SK-N-SH treated with all-trans-retinoic acid at 6 μM for 48 hours (cell line): ENCODE measurements around the gene SLC22A17.

Source experiments
- ATAC-seq: fragments of 200-7000 bp; cut with Tn5 transposase; 3 replicates; pipeline ENCODE4 v1.9.1; 2020; ENCODE audit warnings: mild to moderate bottlenecking, moderate library complexity
- ARNTL ChIP-seq: fragments of 450-650 bp; formaldehyde crosslinking; IDR thresholded peaks from 2 replicates; pipeline ENCODE4 v1.5.0; 2020; ENCODE audit warnings: low read depth, mild to moderate bottlenecking, moderate library complexity, borderline replicate concordance
- BACH2 ChIP-seq: fragments of 250-450 bp; sonication (Bioruptor Pico); IDR thresholded peaks from 2 replicates; pipeline ENCODE4 v1.9.0; 2021; ENCODE audit warnings: mild to moderate bottlenecking, borderline replicate concordance
- CSDC2 ChIP-seq: fragments of 250-450 bp; sonication (Bioruptor Pico); IDR thresholded peaks from 2 replicates; pipeline ENCODE4 v1.5.0; 2020; ENCODE audit warnings: mild to moderate bottlenecking, moderate library complexity
- ESRRG ChIP-seq: fragments of 250-450 bp; sonication (Bioruptor Pico); IDR thresholded peaks from 2 replicates; pipeline ENCODE4 v1.6.1; 2021; ENCODE audit warnings: mild to moderate bottlenecking
- GLIS3 ChIP-seq: fragments of 250-450 bp; sonication (Bioruptor Pico); IDR thresholded peaks from 2 replicates; pipeline ENCODE4 v1.5.0; 2020; ENCODE audit warnings: mild to moderate bottlenecking, moderate library complexity
- ISL1 ChIP-seq: fragments of 250-450 bp; sonication (Bioruptor Pico); IDR thresholded peaks from 2 replicates; pipeline ENCODE4 v2.1.2; 2022; ENCODE audit warnings: mild to moderate bottlenecking, moderate library complexity
- PPARA ChIP-seq: fragments of 250-450 bp; sonication (Bioruptor Pico); IDR thresholded peaks from 2 replicates; pipeline ENCODE4 v1.5.0; 2020; ENCODE audit warnings: mild to moderate bottlenecking, borderline replicate concordance
- RARB ChIP-seq: fragments of 250-450 bp; sonication (Bioruptor Pico); IDR thresholded peaks from 2 replicates; pipeline ENCODE4 v1.8.0; 2021; ENCODE audit warnings: mild to moderate bottlenecking, moderate library complexity
- SNAI2 ChIP-seq: fragments of 250-450 bp; sonication (Bioruptor Pico); IDR thresholded peaks from 2 replicates; pipeline ENCODE4 v1.5.0; 2020; ENCODE audit warnings: mild to moderate bottlenecking, moderate library complexity
- TCF4 ChIP-seq: fragments of 250-450 bp; sonication (Bioruptor Pico); IDR thresholded peaks from 2 replicates; pipeline ENCODE4 v1.8.0; 2021; ENCODE audit warnings: mild to moderate bottlenecking, moderate library complexity, borderline replicate concordance
- ZFP30 ChIP-seq: fragments of 450-650 bp; formaldehyde crosslinking; IDR thresholded peaks from 2 replicates; pipeline ENCODE4 v1.5.0; 2022; ENCODE audit warnings: mild to moderate bottlenecking, moderate library complexity
- ZNF70 ChIP-seq: fragments of 450-650 bp; formaldehyde crosslinking; IDR thresholded peaks from 2 replicates; pipeline ENCODE4 v1.5.0; 2020; ENCODE audit warnings: mild to moderate bottlenecking, moderate library complexity
- ZNF8 ChIP-seq: fragments of 450-650 bp; formaldehyde crosslinking; IDR thresholded peaks from 2 replicates; pipeline ENCODE4 v1.5.0; 2020; ENCODE audit warnings: mild to moderate bottlenecking, moderate library complexity
- TF ChIP-seq, protein P1 (sequence below): fragments of 250-450 bp; sonication (Bioruptor Pico); IDR thresholded peaks from 2 replicates; pipeline ENCODE4 v1.8.0; 2020; ENCODE audit warnings: mild to moderate bottlenecking, moderate library complexity, borderline replicate concordance
- TF ChIP-seq, protein P2 (sequence below): fragments of 250-450 bp; sonication (Bioruptor Pico); IDR thresholded peaks from 2 replicates; pipeline ENCODE4 v1.5.1; 2020; ENCODE audit warnings: low read depth, mild to moderate bottlenecking, moderate library complexity
- TF ChIP-seq, protein P3 (sequence below): fragments of 250-450 bp; sonication (Bioruptor Pico); IDR thresholded peaks from 2 replicates; pipeline ENCODE4 v1.5.1; 2021; ENCODE audit warnings: mild to moderate bottlenecking, moderate library complexity
- TF ChIP-seq, protein P4 (sequence below): fragments of 250-450 bp; sonication (Bioruptor Pico); IDR thresholded peaks from 2 replicates; pipeline ENCODE4 v1.8.0; 2021; ENCODE audit warnings: low read depth, mild to moderate bottlenecking, moderate library complexity, borderline replicate concordance
- TF ChIP-seq, protein P5 (sequence below): fragments of 250-450 bp; sonication (Bioruptor Pico); IDR thresholded peaks from 2 replicates; pipeline ENCODE4 v1.5.0; 2020; ENCODE audit warnings: mild to moderate bottlenecking, moderate library complexity

Gene SLC22A17

DNA sequence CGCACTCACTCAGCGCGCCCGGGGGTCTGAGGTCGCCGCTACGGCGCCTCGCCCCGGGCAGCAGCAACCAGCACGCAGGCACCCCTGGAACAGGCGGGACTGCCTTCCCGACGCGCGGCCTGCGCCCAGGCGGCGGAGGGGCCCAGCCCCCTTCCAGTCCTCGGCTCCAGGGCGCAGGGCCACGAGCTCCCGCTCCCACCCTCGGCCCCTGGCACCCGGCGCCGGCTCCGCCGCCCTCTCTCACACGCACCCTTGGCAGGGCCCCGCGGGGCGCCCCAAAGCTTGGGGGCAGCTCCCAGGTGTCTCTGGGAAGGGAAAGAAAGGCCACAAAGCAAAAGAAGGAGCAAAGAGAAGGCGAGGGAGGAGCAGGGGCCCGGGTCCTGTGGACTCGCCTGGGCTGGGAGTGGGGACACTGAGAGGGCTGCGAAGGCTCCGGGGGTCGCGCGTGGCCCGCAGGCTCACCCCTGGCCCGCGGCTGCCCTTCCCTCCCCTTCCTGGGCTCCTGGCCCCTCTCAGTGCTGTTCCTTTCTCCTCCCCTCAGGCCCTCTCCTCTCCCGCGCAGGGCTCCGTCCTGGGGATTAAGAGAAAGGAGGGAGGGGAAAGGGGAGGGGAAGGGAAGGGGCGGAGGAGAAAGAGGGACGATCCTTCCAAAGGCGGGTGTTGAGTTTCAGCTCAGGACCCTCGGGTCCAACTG, 13.2 kb upstream of the SLC22A17 start:
- peak; percentile 82 for ATAC-seq
- TF ChIP-seq ARNTL (CRISPR knock-in tag) (no peak), ZNF8 (CRISPR knock-in tag) (no peak), TCF4 (CRISPR knock-in tag) (no peak), GLIS3 (CRISPR knock-in tag) (no peak), ESRRG (CRISPR knock-in tag) (no peak), BACH2 (CRISPR knock-in tag) (no peak), ZFP30 (no peak), RARB (CRISPR knock-in tag) (no peak), ISL1 (CRISPR knock-in tag) (no peak), CSDC2 (CRISPR knock-in tag) (no peak), PPARA (CRISPR knock-in tag) (no peak)
- TF ChIP-seq, protein P1, sequence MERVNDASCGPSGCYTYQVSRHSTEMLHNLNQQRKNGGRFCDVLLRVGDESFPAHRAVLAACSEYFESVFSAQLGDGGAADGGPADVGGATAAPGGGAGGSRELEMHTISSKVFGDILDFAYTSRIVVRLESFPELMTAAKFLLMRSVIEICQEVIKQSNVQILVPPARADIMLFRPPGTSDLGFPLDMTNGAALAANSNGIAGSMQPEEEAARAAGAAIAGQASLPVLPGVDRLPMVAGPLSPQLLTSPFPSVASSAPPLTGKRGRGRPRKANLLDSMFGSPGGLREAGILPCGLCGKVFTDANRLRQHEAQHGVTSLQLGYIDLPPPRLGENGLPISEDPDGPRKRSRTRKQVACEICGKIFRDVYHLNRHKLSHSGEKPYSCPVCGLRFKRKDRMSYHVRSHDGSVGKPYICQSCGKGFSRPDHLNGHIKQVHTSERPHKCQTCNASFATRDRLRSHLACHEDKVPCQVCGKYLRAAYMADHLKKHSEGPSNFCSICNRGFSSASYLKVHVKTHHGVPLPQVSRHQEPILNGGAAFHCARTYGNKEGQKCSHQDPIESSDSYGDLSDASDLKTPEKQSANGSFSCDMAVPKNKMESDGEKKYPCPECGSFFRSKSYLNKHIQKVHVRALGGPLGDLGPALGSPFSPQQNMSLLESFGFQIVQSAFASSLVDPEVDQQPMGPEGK (CRISPR knock-in tag) = no peak
- TF ChIP-seq, protein P2, sequence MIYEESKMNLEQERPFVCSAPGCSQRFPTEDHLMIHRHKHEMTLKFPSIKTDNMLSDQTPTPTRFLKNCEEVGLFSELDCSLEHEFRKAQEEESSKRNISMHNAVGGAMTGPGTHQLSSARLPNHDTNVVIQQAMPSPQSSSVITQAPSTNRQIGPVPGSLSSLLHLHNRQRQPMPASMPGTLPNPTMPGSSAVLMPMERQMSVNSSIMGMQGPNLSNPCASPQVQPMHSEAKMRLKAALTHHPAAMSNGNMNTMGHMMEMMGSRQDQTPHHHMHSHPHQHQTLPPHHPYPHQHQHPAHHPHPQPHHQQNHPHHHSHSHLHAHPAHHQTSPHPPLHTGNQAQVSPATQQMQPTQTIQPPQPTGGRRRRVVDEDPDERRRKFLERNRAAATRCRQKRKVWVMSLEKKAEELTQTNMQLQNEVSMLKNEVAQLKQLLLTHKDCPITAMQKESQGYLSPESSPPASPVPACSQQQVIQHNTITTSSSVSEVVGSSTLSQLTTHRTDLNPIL = no peak
- TF ChIP-seq, protein P3, sequence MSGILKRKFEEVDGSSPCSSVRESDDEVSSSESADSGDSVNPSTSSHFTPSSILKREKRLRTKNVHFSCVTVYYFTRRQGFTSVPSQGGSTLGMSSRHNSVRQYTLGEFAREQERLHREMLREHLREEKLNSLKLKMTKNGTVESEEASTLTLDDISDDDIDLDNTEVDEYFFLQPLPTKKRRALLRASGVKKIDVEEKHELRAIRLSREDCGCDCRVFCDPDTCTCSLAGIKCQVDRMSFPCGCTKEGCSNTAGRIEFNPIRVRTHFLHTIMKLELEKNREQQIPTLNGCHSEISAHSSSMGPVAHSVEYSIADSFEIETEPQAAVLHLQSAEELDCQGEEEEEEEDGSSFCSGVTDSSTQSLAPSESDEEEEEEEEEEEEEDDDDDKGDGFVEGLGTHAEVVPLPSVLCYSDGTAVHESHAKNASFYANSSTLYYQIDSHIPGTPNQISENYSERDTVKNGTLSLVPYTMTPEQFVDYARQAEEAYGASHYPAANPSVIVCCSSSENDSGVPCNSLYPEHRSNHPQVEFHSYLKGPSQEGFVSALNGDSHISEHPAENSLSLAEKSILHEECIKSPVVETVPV (CRISPR knock-in tag) = no peak
- TF ChIP-seq, protein P4, sequence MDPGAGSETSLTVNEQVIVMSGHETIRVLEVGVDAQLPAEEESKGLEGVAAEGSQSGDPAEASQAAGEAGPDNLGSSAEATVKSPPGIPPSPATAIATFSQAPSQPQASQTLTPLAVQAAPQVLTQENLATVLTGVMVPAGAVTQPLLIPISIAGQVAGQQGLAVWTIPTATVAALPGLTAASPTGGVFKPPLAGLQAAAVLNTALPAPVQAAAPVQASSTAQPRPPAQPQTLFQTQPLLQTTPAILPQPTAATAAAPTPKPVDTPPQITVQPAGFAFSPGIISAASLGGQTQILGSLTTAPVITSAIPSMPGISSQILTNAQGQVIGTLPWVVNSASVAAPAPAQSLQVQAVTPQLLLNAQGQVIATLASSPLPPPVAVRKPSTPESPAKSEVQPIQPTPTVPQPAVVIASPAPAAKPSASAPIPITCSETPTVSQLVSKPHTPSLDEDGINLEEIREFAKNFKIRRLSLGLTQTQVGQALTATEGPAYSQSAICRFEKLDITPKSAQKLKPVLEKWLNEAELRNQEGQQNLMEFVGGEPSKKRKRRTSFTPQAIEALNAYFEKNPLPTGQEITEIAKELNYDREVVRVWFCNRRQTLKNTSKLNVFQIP = no peak

DNA sequence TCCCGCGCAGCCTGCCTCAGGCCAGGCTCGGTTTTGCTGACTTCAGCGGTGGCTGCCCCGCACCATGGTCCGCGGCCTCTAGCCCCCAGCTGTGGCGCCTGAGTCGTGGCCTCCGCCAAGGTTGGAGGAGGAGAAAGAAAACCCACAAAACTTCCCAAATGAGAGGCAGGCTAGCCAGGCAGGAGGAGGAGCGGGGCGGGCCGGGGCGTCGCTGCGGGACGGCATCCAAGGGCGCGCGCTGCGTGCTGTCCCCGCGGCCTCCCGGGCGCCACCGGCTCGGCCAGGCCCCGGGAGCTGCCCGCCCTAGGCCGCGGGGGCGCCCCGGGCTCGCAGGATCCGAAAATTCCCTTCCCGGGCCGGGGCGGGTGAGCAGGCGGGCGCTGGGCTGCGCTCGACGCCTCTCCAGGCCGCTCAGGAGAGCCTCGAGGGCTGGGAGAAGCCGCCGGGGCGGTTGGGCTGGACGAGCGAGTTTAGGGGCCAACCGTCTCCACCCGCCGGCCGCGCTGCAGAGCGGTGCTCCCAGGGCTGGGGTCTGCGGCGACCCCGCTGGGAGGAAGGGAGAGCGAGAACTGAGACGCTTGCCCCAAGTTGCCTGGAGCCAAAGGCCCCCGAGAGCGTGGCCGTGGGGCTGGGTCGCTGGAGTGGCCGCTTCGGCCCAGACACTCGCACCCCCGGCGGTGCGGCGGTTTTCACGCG, 12.5 kb upstream of the SLC22A17 start, which contains the start of gene EFS:
EFS (minus strand) TSS at position 137 of the 696 bp plus-strand sequence. CDS start 147 bp downstream, outside the sequence.
- TF ChIP-seq SNAI2 (CRISPR knock-in tag) (no peak), PPARA (CRISPR knock-in tag) (no peak), ZNF70 (CRISPR knock-in tag) (no peak)
- TF ChIP-seq, protein P1 (CRISPR knock-in tag) = no peak
- TF ChIP-seq, protein P5, sequence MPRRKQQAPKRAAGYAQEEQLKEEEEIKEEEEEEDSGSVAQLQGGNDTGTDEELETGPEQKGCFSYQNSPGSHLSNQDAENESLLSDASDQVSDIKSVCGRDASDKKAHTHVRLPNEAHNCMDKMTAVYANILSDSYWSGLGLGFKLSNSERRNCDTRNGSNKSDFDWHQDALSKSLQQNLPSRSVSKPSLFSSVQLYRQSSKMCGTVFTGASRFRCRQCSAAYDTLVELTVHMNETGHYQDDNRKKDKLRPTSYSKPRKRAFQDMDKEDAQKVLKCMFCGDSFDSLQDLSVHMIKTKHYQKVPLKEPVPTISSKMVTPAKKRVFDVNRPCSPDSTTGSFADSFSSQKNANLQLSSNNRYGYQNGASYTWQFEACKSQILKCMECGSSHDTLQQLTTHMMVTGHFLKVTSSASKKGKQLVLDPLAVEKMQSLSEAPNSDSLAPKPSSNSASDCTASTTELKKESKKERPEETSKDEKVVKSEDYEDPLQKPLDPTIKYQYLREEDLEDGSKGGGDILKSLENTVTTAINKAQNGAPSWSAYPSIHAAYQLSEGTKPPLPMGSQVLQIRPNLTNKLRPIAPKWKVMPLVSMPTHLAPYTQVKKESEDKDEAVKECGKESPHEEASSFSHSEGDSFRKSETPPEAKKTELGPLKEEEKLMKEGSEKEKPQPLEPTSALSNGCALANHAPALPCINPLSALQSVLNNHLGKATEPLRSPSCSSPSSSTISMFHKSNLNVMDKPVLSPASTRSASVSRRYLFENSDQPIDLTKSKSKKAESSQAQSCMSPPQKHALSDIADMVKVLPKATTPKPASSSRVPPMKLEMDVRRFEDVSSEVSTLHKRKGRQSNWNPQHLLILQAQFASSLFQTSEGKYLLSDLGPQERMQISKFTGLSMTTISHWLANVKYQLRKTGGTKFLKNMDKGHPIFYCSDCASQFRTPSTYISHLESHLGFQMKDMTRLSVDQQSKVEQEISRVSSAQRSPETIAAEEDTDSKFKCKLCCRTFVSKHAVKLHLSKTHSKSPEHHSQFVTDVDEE (CRISPR knock-in tag) = no peak
- ATAC-seq = peak; percentile 26
